Chondrocyte (in vitro differentiated cells): ENCODE measurements around the gene PTPRE. TPM values are rescaled to one million over a fixed set of nuclear protein-coding genes. Genes with fewer than 3 reads are reported as not detected.

Source experiments
- DNase-seq: peaks from one replicate; pipeline ENCODE4 v3.0.0; 2021; ENCODE audit warnings: mixed read lengths, low spot score
- H3K27ac Mint-ChIP-seq: one replicate; pipeline ENCODE4 v1.8.0; 2021; ENCODE audit warnings: mild to moderate bottlenecking, moderate library complexity, mixed read lengths; ENCODE audit not compliant: unreplicated experiment
- H3K27me3 Mint-ChIP-seq: 2 replicates; pipeline ENCODE4 v1.8.0; 2021; ENCODE audit warnings: low read depth, mixed read lengths
- H3K36me3 Mint-ChIP-seq: 2 replicates; pipeline ENCODE4 v1.8.0; 2021; ENCODE audit warnings: low read depth, mixed read lengths
- H3K4me1 Mint-ChIP-seq: 2 replicates; pipeline ENCODE4 v1.8.0; 2021; ENCODE audit warnings: low read depth, mild to moderate bottlenecking, mixed read lengths
- H3K4me3 Mint-ChIP-seq: one replicate; pipeline ENCODE4 v1.8.0; 2021; ENCODE audit warnings: mild to moderate bottlenecking, moderate library complexity, mixed read lengths; ENCODE audit not compliant: unreplicated experiment
- H3K9me3 Mint-ChIP-seq: 2 replicates; pipeline ENCODE4 v1.8.0; 2021; ENCODE audit warnings: low read depth, mixed read lengths
- CTCF ChIP-seq: fragments of 200-600 bp; sonication (generic); IDR thresholded peaks from 2 replicates; pipeline ENCODE4 v1.5.0; 2021; ENCODE audit warnings: antibody characterized with exemption, mild to moderate bottlenecking, moderate library complexity
- total RNA-seq: library from RNA; stranded (reverse); gene quantifications from 3 replicates; pipeline ENCODE4 v1.2.1, GENCODE V29; 2021

PTPRE gene
- total RNA-seq, 1 donor from 2014 or later = 6.2 TPM

GRCh38 chr10:128081222-128081621 lies 174.3 kb downstream of the PTPRE start:
- H3K9me3 Mint-ChIP-seq = no peaks in the 10 kb centered on the region
- no peaks in the 10 kb centered on the region for H3K27me3 Mint-ChIP-seq
- TF ChIP-seq CTCF = no peak
- no peaks in the 10 kb centered on the region for H3K4me1 Mint-ChIP-seq
- no peaks in the 10 kb centered on the region for H3K36me3 Mint-ChIP-seq
- DNase-seq = no peak
- H3K27ac Mint-ChIP-seq = no peak overlapping the region
- H3K4me3 Mint-ChIP-seq = no peak overlapping the region

- H3K36me3 Mint-ChIP-seq = no peaks in the 10 kb centered on the region
- no peak overlapping the region for H3K4me3 Mint-ChIP-seq
- no peak for DNase-seq
- no peak for TF ChIP-seq CTCF
- no peaks in the 10 kb centered on the region for H3K27me3 Mint-ChIP-seq
- H3K4me1 Mint-ChIP-seq = peaks cover 1% of the 10 kb centered on the region
- no peaks in the 10 kb centered on the region for H3K9me3 Mint-ChIP-seq
- no peak overlapping the region for H3K27ac Mint-ChIP-seq
These were observed 174.8 kb downstream of the PTPRE start for GRCh38 chr10:128081720-128082119.

DNA sequence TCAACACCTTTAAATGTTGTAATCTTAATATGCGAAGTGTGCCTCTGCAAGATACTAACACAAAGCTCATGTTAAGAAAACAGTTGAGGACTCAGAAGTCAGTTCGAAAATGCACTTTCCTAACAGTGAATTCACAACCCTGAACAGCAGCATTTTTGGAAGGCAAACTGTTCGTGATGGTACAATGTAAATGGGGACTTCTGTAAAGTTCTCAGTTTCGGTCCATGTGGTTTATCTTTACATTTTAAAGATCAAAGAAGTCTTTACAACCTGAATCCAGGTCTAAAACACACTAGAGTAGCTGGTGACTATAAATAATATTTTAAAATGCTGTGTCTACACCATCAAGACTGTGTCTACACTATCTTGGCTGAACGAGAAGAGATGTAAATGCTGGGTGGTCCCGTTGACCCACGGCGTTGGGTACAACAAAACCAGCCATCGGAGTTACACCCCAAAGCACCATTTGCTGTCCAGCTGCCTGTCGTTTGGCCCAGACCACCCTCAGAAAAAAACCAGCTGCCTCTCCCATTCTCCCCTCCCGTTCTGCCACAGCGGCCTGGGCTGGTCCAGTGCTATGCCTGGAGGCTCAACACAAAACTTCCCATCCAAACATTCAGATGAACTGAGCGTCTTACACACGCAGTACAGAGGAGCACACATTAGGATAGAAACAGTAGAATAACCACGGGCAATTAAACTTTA lies 176.4 kb downstream of the PTPRE start:
- H3K27me3 Mint-ChIP-seq = no peaks in the 10 kb centered on the region
- no peak for DNase-seq
- H3K4me3 Mint-ChIP-seq = no peak overlapping the region
- H3K36me3 Mint-ChIP-seq = no peaks in the 10 kb centered on the region
- H3K9me3 Mint-ChIP-seq = no peaks in the 10 kb centered on the region
- no peak overlapping the region for H3K27ac Mint-ChIP-seq
- no peak for TF ChIP-seq CTCF
- peaks cover 8% of the 10 kb centered on the region for H3K4me1 Mint-ChIP-seq

GRCh38 chr10:128084364-128084763 lies 177.5 kb downstream of the PTPRE start:
- Mint-ChIP-seq H3K36me3 (no peaks in the 10 kb centered on the region), H3K4me1 (peaks cover 8% of the 10 kb centered on the region), H3K4me3 (no peak overlapping the region), H3K27me3 (no peaks in the 10 kb centered on the region), H3K27ac (no peak overlapping the region), H3K9me3 (no peaks in the 10 kb centered on the region)
- DNase-seq = no peak
- no peak for TF ChIP-seq CTCF

DNA sequence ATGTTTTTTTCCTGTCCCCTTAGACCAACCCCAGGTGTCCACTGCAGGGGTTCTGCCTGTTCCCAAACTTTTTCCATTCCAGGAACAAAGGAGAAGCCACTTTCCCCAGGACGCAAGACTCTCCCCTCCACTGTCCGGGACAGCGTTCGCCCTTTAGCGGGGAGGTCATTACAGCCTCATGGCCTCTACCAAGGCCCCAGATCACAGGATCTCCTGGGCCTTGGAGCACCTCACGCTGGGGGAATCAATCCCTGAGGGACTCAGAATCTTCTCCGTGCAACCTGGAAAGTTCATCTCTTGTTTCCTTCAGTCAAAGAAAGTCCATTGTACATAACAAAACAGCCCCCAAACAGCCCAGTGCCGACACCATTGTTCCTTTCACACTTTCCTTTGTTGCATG lies 178.1 kb downstream of the PTPRE start:
- H3K27ac Mint-ChIP-seq = no peak overlapping the region
- peaks cover 8% of the 10 kb centered on the region for H3K4me1 Mint-ChIP-seq
- H3K9me3 Mint-ChIP-seq = no peaks in the 10 kb centered on the region
- H3K36me3 Mint-ChIP-seq = no peaks in the 10 kb centered on the region
- no peaks in the 10 kb centered on the region for H3K27me3 Mint-ChIP-seq
- no peak overlapping the region for H3K4me3 Mint-ChIP-seq
- no peak for DNase-seq
- TF ChIP-seq CTCF = no peak
